ENCODE measurements around the gene LRRC23. TPM values are rescaled to one million over a fixed set of nuclear protein-coding genes. Genes with fewer than 3 reads are reported as not detected.

LRRC23 gene
- polyA plus RNA-seq, 1 donor (not counting 4 experiments of a cell fraction or from before 2014, with no cell fraction given): 7.1 TPM

- H3K4me1 ChIP-seq (ENCODE audit: control insufficient read depth, extremely low read depth, insufficient read depth, low read length): peaks cover 42% of the 10 kb centered on the region
- dilution Hi-C loops (cut with MboI; ENCODE audit: extremely low pct_ligation_motif_present, low sequenced_read_pairs): no loop called here
Observed at GRCh38 chr12:6927379-6928021, 22.9 kb downstream of the LRRC23 start, which contains the start of gene ATN1. Gene ATN1, plus strand, starts transcription at chr12:6927959. Its CDS starts 6,043 bp downstream, at chr12:6934002.

GRCh38 chr12:6928022-6928702 is 23.5 kb downstream of the LRRC23 start:
- H3K4me3 ChIP-seq (ENCODE audit: control insufficient read depth in 2 of 3, extremely low read depth in 1 of 3, insufficient read depth in 2 of 3, low read depth in 1 of 3, low read length in 3 of 3): peak overlapping the region; percentile 64 to 91 (median 69)
- FAIRE-seq: no peak
- H3K9me1 ChIP-seq (ENCODE audit: control insufficient read depth, extremely low read depth, insufficient read depth, low read length): peaks cover 3% of the 10 kb centered on the region
- H4K20me1 ChIP-seq (ENCODE audit: control insufficient read depth, extremely low read depth, insufficient read depth, low read length): peaks cover 4% of the 10 kb centered on the region
- H3K9ac ChIP-seq (ENCODE audit: control insufficient read depth, extremely low read depth, insufficient read depth, low read length): peak overlapping the region; percentile 81
- H3K79me2 ChIP-seq (ENCODE audit: control insufficient read depth, insufficient read depth, low read length): peaks cover 46% of the 10 kb centered on the region
- peak overlapping the region; percentile 95 for H3K4me2 ChIP-seq (ENCODE audit: control insufficient read depth, extremely low read depth, insufficient read depth, low read depth, low read length)
- no peaks in the 10 kb centered on the region for H3K27me3 ChIP-seq (ENCODE audit: control insufficient read depth, extremely low read depth, insufficient read depth, low read length)
- TF ChIP-seq, protein P1, sequence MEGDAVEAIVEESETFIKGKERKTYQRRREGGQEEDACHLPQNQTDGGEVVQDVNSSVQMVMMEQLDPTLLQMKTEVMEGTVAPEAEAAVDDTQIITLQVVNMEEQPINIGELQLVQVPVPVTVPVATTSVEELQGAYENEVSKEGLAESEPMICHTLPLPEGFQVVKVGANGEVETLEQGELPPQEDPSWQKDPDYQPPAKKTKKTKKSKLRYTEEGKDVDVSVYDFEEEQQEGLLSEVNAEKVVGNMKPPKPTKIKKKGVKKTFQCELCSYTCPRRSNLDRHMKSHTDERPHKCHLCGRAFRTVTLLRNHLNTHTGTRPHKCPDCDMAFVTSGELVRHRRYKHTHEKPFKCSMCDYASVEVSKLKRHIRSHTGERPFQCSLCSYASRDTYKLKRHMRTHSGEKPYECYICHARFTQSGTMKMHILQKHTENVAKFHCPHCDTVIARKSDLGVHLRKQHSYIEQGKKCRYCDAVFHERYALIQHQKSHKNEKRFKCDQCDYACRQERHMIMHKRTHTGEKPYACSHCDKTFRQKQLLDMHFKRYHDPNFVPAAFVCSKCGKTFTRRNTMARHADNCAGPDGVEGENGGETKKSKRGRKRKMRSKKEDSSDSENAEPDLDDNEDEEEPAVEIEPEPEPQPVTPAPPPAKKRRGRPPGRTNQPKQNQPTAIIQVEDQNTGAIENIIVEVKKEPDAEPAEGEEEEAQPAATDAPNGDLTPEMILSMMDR (optimal IDR thresholded peaks at IDR 0.05 in 1 of 3, IDR thresholded peaks at IDR 0.05 in 1 of 3, conservative IDR thresholded peaks at IDR 0.05 in 1 of 3; ENCODE audit: extremely low read depth in 1 of 3, insufficient read depth in 2 of 3, low read length in 3 of 3): no peak
- TF ChIP-seq EZH2 (IDR thresholded peaks at IDR 0.05; ENCODE audit: low read length): no peak
- peaks cover 42% of the 10 kb centered on the region for H3K4me1 ChIP-seq (ENCODE audit: control insufficient read depth, extremely low read depth, insufficient read depth, low read length)
- no peaks in the 10 kb centered on the region for H3K9me3 ChIP-seq (ENCODE audit: control insufficient read depth, low read depth, low read length)
- peaks cover 0 to 3% of the 10 kb centered on the region in 2 experiments for H3K36me3 ChIP-seq (ENCODE audit: control insufficient read depth in 2 of 2, extremely low read depth in 1 of 2, insufficient read depth in 2 of 2, low read length in 2 of 2)
- dilution Hi-C loops (cut with MboI; ENCODE audit: extremely low pct_ligation_motif_present, low sequenced_read_pairs): no loop called here
- no peak overlapping the region for H2AFZ ChIP-seq (ENCODE audit: control insufficient read depth, low read length)
- H3K27ac ChIP-seq (ENCODE audit: control insufficient read depth, insufficient read depth, low read length): peak overlapping the region; percentile 34
- no peak for DNase-seq (ENCODE audit: low read depth, low spot score)

More at GRCh38 chr12:6927379-6928021, 22.9 kb downstream of the LRRC23 start, which contains the start of gene ATN1:
- H3K27ac ChIP-seq (ENCODE audit: control insufficient read depth, insufficient read depth, low read length): peak within 1 kb of the TSS; percentile 77
- peak within 1 kb of the TSS; percentile 69 for H2AFZ ChIP-seq (ENCODE audit: control insufficient read depth, low read length)
- H3K9me3 ChIP-seq (ENCODE audit: control insufficient read depth, low read depth, low read length): no peaks in the 10 kb centered on the region
- H4K20me1 ChIP-seq (ENCODE audit: control insufficient read depth, extremely low read depth, insufficient read depth, low read length): peaks cover 4% of the 10 kb centered on the region
- peaks cover 0 to 3% of the 10 kb centered on the region in 2 experiments for H3K36me3 ChIP-seq (ENCODE audit: control insufficient read depth in 2 of 2, extremely low read depth in 1 of 2, insufficient read depth in 2 of 2, low read length in 2 of 2)
- DNase-seq (ENCODE audit: low read depth, low spot score) (no peak), FAIRE-seq (no peak)
- H3K9ac ChIP-seq (ENCODE audit: control insufficient read depth, extremely low read depth, insufficient read depth, low read length): peak within 1 kb of the TSS; percentile 83
- H3K4me2 ChIP-seq (ENCODE audit: control insufficient read depth, extremely low read depth, insufficient read depth, low read depth, low read length): peak within 1 kb of the TSS; percentile 95
- H3K4me3 ChIP-seq (ENCODE audit: control insufficient read depth in 2 of 3, extremely low read depth in 1 of 3, insufficient read depth in 2 of 3, low read depth in 1 of 3, low read length in 3 of 3): peak within 1 kb of the TSS; percentile 69 to 91 (median 84)
- H3K79me2 ChIP-seq (ENCODE audit: control insufficient read depth, insufficient read depth, low read length): peaks cover 42% of the 10 kb centered on the region
- no peaks in the 10 kb centered on the region for H3K27me3 ChIP-seq (ENCODE audit: control insufficient read depth, extremely low read depth, insufficient read depth, low read length)
- H3K9me1 ChIP-seq (ENCODE audit: control insufficient read depth, extremely low read depth, insufficient read depth, low read length): peaks cover 3% of the 10 kb centered on the region
- TF ChIP-seq, protein P1 (optimal IDR thresholded peaks at IDR 0.05 in 1 of 3, IDR thresholded peaks at IDR 0.05 in 1 of 3, conservative IDR thresholded peaks at IDR 0.05 in 1 of 3; ENCODE audit: extremely low read depth in 1 of 3, insufficient read depth in 2 of 3, low read length in 3 of 3): no peak
- no peak for TF ChIP-seq EZH2 (IDR thresholded peaks at IDR 0.05; ENCODE audit: low read length)
